Measurements from ENCODE around the gene ACO2. TPM values are rescaled to one million over a fixed set of nuclear protein-coding genes. Genes with fewer than 3 reads are reported as not detected.

Gene ACO2
- total RNA-seq, 4 donors from 2014 or later: 81.3 to 205 (median 135) TPM

GRCh38 chr22:41544671-41545476, 76.0 kb downstream of the ACO2 start:
- Histone ChIP-seq H3K27ac (peak overlapping the region in 1 of 3 donors; percentile 89), H3K27me3 (no peaks in the 10 kb centered on the region), H3K36me3 (no peaks in the 10 kb centered on the region), H3K4me3 (replicated peaks in 1 of 3) (peak overlapping the region in 1 of 3 donors; percentile 77), H3K9me3 (no peaks in the 10 kb centered on the region), H3K4me1 (peaks cover 16 to 26% of the 10 kb centered on the region in 2 donors)
- 29 to 30% methylated on average over 17 to 21 of the region's 21 CpGs for whole genome bisulfite sequencing, 2 donors
- intact Hi-C loops (cut with DNase I): loop anchor here (5.0 kb wide), 1 partner anchor 52 kb away; no protein-coding TSS in a partner anchor
- no peak for TF ChIP-seq POLR2A (IDR thresholded peaks at IDR 0.05)
- no peak for TF ChIP-seq CTCF (IDR thresholded peaks at IDR 0.05)
- no peak for DNase-seq

- H3K27me3 ChIP-seq: no peaks in the 10 kb centered on the region
- H3K4me3 ChIP-seq (replicated peaks in 1 of 3): no peak overlapping the region
- H3K27ac ChIP-seq: no peak overlapping the region
- H3K4me1 ChIP-seq: peaks cover 4 to 11% of the 10 kb centered on the region in 2 donors
- TF ChIP-seq CTCF (IDR thresholded peaks at IDR 0.05) (no peak), POLR2A (IDR thresholded peaks at IDR 0.05) (no peak)
- no peak for DNase-seq
- intact Hi-C loops (cut with DNase I): no loop called here
- no peaks in the 10 kb centered on the region for H3K36me3 ChIP-seq
- WGBS, 2 donors: 83 to 89% methylated on average over 5 of the region's 5 CpGs
- no peaks in the 10 kb centered on the region for H3K9me3 ChIP-seq
Observed at GRCh38 chr22:41548830-41549211, 79.9 kb downstream of the ACO2 start.

GRCh38 chr22:41550952-41551491, 82.1 kb downstream of the ACO2 start:
- H3K9me3 ChIP-seq: no peaks in the 10 kb centered on the region
- 87 to 90% methylated on average over 12 of the region's 12 CpGs for WGBS, 2 donors
- peaks cover 0 to 9% of the 10 kb centered on the region in 2 donors for H3K4me1 ChIP-seq
- DNase-seq: no peak
- intact Hi-C loops (cut with DNase I): no loop called here
- no peak overlapping the region for H3K27ac ChIP-seq
- no peak overlapping the region for H3K4me3 ChIP-seq (replicated peaks in 1 of 3)
- no peaks in the 10 kb centered on the region for H3K27me3 ChIP-seq
- no peak for TF ChIP-seq POLR2A (IDR thresholded peaks at IDR 0.05)
- TF ChIP-seq CTCF (IDR thresholded peaks at IDR 0.05): no peak
- H3K36me3 ChIP-seq: no peaks in the 10 kb centered on the region

GRCh38 chr22:41551877-41552582, 83.1 kb downstream of the ACO2 start:
- H3K27ac ChIP-seq: no peak overlapping the region
- no peak for DNase-seq
- WGBS, 2 donors: 61 to 71% methylated on average over 11 of the region's 11 CpGs
- H3K27me3 ChIP-seq: no peaks in the 10 kb centered on the region
- no peaks in the 10 kb centered on the region for H3K36me3 ChIP-seq
- intact Hi-C loops (cut with DNase I): no loop called here
- TF ChIP-seq CTCF (IDR thresholded peaks at IDR 0.05) (no peak), POLR2A (IDR thresholded peaks at IDR 0.05) (no peak)
- H3K4me3 ChIP-seq (replicated peaks in 1 of 3): no peak overlapping the region
- no peaks in the 10 kb centered on the region for H3K9me3 ChIP-seq
- peaks cover 0 to 12% of the 10 kb centered on the region in 2 donors for H3K4me1 ChIP-seq
